ENCODE results near the gene DTX4. TPM values are rescaled to one million over a fixed set of nuclear protein-coding genes. Genes with fewer than 3 reads are reported as not detected.
A peak's percentile ranks its signal among the peaks of the same experiment; 100 is the strongest.

The DTX4 gene
- polyA plus RNA-seq, 1 donor: 43.9 TPM

DNA sequence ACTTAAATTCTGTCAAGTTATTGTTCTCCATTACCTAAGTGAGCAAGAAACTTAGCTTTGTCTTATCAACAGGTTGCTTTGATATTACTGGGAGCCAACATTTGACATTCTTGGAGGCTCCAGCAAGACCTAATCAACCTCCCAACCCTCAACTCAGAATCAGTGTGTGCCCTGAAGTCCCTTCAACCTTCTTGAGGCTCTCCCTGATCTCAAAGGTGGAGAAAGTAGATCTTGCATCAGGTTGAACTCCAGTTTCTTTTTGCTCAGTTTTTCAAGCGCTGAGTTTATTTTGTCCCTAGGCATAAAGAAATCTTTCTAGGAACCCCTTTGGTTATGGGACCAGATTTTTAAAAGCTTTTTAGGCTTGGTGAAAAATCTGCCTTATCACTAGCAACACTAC, 27.8 kb upstream of the DTX4 start:
- DNase-seq: peak in 1 of 2 donors; percentile 41
- Histone ChIP-seq H3K27ac (ENCODE audit: low read length) (peak overlapping the region; percentile 97), H3K36me3 (ENCODE audit: control insufficient read depth, insufficient read depth, low read length) (no peaks in the 10 kb centered on the region), H3K9me3 (ENCODE audit: control insufficient read depth, low read depth, low read length) (no peaks in the 10 kb centered on the region), H3K27me3 (ENCODE audit: control insufficient read depth, insufficient read depth, low read length) (no peaks in the 10 kb centered on the region), H3K4me3 (ENCODE audit: low read length) (peak overlapping the region; percentile 77), H3K4me1 (ENCODE audit: control insufficient read depth, insufficient read depth, low read length) (peaks cover 10% of the 10 kb centered on the region)
- no CpG with 5 or more reads among the region's 1 CpG for WGBS (ENCODE audit: insufficient coverage, low lambda C conversion rate)

DNA sequence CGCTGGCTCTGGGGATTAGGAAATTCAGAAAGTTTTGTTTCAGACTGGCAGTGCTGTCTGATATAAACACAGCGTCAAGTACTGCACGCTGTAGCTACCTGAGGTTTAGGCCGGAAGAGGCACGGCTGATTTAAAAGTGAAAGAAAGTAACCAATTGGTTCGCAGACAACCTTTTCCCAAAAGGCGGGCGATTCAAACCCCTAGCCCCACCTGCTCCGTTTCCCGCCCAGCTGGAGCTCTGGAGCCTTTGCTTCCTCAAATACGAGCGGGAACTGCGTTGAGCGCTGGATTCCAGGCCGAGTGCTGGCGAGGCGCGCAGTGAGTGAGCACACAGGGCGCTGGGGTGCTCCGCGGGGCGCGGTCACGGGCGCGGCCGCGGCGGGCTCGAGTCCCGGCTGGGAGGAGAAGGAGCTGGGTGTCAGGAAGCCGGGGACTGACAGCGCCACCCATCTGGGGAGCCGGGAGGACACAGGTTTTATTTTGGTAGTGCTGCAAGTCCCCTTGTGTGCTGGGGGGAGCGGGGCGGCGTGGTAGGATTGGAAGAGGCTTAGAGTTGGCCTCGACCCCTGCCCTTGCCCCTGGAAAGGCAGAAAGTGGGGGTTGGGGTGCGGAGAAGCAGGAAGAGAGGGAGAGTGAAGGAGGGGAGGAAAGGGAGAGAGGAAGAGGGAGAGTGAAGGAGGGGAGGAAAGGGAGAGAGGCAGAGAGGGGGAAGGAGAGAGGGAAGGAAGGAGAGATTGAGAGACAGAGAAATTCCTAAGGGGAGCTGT, 27.2 kb upstream of the DTX4 start:
- peak overlapping the region; percentile 97 for H3K27ac ChIP-seq (ENCODE audit: low read length)
- no peaks in the 10 kb centered on the region for H3K36me3 ChIP-seq (ENCODE audit: control insufficient read depth, insufficient read depth, low read length)
- DNase-seq: peak; percentile 86 to 90
- WGBS (ENCODE audit: insufficient coverage, low lambda C conversion rate): 29% methylated on average over 1 of the region's 39 CpGs
- H3K4me3 ChIP-seq (ENCODE audit: low read length): peak overlapping the region; percentile 39
- H3K4me1 ChIP-seq (ENCODE audit: control insufficient read depth, insufficient read depth, low read length): peaks cover 10% of the 10 kb centered on the region
- H3K9me3 ChIP-seq (ENCODE audit: control insufficient read depth, low read depth, low read length): no peaks in the 10 kb centered on the region
- no peaks in the 10 kb centered on the region for H3K27me3 ChIP-seq (ENCODE audit: control insufficient read depth, insufficient read depth, low read length)

DNA sequence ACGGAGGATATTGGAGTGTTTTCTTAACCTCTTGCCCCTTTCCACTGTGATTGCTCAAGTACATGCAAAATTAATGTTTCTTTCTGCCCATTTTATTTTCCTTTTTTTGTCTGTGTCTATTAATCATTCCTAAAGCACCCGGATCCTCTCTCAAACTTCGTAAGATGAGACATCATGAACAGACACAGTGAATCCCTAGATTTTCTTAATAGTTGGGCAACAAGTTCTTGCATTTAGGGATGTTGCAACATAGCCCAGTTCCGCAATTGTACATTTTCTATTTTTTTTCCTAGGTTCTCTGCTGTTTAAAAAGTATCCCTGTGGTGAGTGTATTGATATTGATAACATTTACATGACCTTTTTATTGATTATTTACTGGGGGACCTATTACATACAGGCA, 26.4 kb upstream of the DTX4 start:
- Histone ChIP-seq H3K27me3 (ENCODE audit: control insufficient read depth, insufficient read depth, low read length) (no peaks in the 10 kb centered on the region), H3K36me3 (ENCODE audit: control insufficient read depth, insufficient read depth, low read length) (no peaks in the 10 kb centered on the region), H3K9me3 (ENCODE audit: control insufficient read depth, low read depth, low read length) (no peaks in the 10 kb centered on the region), H3K4me3 (ENCODE audit: low read length) (no peak overlapping the region), H3K27ac (ENCODE audit: low read length) (no peak overlapping the region), H3K4me1 (ENCODE audit: control insufficient read depth, insufficient read depth, low read length) (peaks cover 10% of the 10 kb centered on the region)
- 84% methylated on average over 3 of the region's 4 CpGs for WGBS (ENCODE audit: insufficient coverage, low lambda C conversion rate)
- DNase-seq: no peak

DNA sequence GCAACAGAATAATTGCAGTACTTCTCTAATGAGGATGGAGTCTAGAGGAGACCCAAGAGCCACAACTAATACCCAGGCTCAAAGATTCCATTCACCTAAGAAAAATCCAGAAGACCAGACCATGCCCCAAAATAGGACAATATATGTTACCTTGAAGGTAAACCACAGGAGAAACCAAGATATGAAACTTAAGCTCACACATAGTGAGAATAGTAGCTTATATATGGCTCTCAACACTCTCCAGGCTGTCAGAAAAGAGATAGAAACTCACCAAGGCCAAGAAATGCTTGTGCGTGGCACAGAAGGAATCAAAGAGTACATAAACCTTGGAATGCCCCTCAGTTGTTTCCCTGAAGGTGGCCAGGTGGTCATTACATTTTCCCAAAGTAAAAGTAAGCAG, 20.2 kb upstream of the DTX4 start:
- H3K9me3 ChIP-seq (ENCODE audit: control insufficient read depth, low read depth, low read length): no peaks in the 10 kb centered on the region
- WGBS (ENCODE audit: insufficient coverage, low lambda C conversion rate): 100% methylated on average over 1 of the region's 1 CpG
- no peaks in the 10 kb centered on the region for H3K27me3 ChIP-seq (ENCODE audit: control insufficient read depth, insufficient read depth, low read length)
- H3K4me1 ChIP-seq (ENCODE audit: control insufficient read depth, insufficient read depth, low read length): no peaks in the 10 kb centered on the region
- no peak overlapping the region for H3K27ac ChIP-seq (ENCODE audit: low read length)
- DNase-seq: no peak
- H3K36me3 ChIP-seq (ENCODE audit: control insufficient read depth, insufficient read depth, low read length): peaks cover 10% of the 10 kb centered on the region
- no peak overlapping the region for H3K4me3 ChIP-seq (ENCODE audit: low read length)

DNA sequence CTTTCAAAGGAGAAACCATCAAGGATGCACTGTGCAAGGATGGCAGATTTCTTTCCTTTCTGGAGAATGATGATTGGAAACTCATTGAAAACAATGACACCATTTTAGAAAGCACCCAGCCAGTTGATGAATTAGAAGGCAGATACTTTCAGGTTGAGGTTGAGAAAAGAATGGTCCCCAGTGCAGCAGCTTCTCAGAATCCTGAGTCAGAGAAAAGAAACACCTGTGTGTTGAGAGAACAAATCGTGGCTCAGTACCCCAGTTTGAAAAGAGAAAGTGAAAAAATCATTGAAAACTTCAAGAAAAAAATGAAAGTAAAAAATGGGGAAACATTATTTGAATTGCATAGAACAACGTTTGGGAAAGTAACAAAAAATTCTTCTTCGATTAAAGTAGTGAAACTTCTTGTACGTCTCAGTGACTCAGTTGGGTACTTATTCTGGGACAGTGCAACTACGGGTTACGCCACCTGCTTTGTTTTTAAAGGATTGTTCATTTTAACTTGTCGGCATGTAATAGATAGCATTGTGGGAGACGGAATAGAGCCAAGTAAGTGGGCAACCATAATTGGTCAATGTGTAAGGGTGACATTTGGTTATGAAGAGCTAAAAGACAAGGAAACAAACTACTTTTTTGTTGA, 19.5 kb upstream of the DTX4 start:
- Histone ChIP-seq H3K27ac (ENCODE audit: low read length) (no peak overlapping the region), H3K4me3 (ENCODE audit: low read length) (no peak overlapping the region), H3K9me3 (ENCODE audit: control insufficient read depth, low read depth, low read length) (no peaks in the 10 kb centered on the region), H3K27me3 (ENCODE audit: control insufficient read depth, insufficient read depth, low read length) (no peaks in the 10 kb centered on the region), H3K4me1 (ENCODE audit: control insufficient read depth, insufficient read depth, low read length) (no peaks in the 10 kb centered on the region), H3K36me3 (ENCODE audit: control insufficient read depth, insufficient read depth, low read length) (peaks cover 10% of the 10 kb centered on the region)
- DNase-seq: no peak
- WGBS (ENCODE audit: insufficient coverage, low lambda C conversion rate): 94% methylated on average over 6 of the region's 8 CpGs

DNA sequence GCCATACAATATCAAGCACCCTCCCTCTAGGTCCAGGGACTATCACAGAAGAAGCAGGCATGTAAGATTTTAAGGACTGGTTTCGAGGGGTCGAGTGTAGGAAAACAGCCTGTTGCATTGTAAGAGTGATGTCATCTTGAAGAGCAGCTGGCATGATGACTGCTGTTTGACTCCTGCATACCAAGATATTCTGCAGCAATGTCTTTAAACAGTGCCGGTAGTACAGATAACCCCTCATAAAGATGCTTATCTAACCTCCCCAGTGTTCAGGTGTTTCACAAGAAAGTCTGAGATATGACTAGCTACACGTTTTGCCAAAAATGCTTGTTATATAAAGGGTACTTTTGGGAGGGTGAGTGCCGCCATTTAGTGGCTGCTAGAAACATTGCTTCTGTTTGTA, 17.3 kb upstream of the DTX4 start:
- Histone ChIP-seq H3K36me3 (ENCODE audit: control insufficient read depth, insufficient read depth, low read length) (peaks cover 10% of the 10 kb centered on the region), H3K27me3 (ENCODE audit: control insufficient read depth, insufficient read depth, low read length) (no peaks in the 10 kb centered on the region), H3K9me3 (ENCODE audit: control insufficient read depth, low read depth, low read length) (no peaks in the 10 kb centered on the region), H3K4me3 (ENCODE audit: low read length) (no peak overlapping the region), H3K27ac (ENCODE audit: low read length) (no peak overlapping the region), H3K4me1 (ENCODE audit: control insufficient read depth, insufficient read depth, low read length) (no peaks in the 10 kb centered on the region)
- DNase-seq: peak in 1 of 2 donors; percentile 9
- WGBS (ENCODE audit: insufficient coverage, low lambda C conversion rate): 17% methylated on average over 1 of the region's 5 CpGs

DNA sequence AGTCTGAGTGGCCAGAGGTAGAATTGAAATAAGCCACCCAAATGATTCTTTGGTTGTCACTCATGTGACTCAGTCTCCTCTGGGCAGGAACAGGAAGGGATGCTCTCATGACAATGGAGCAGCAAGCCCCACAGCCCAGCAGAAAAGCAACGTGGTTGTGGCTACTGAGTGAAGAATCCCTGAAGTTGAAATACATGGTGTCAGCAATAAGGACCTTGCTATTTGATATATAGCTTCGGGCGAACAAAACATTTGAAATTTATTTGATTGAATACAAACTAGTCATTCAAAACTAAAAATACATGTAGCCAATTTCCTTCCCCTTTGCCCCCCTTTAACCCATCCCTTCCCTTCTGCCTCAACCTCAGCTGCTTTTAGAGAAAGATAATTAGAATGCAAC, 14.5 kb upstream of the DTX4 start:
- Histone ChIP-seq H3K4me1 (ENCODE audit: control insufficient read depth, insufficient read depth, low read length) (no peaks in the 10 kb centered on the region), H3K4me3 (ENCODE audit: low read length) (no peak overlapping the region), H3K27ac (ENCODE audit: low read length) (no peak overlapping the region), H3K9me3 (ENCODE audit: control insufficient read depth, low read depth, low read length) (no peaks in the 10 kb centered on the region), H3K27me3 (ENCODE audit: control insufficient read depth, insufficient read depth, low read length) (no peaks in the 10 kb centered on the region), H3K36me3 (ENCODE audit: control insufficient read depth, insufficient read depth, low read length) (no peaks in the 10 kb centered on the region)
- DNase-seq: no peak
- 92% methylated on average over 2 of the region's 3 CpGs for WGBS (ENCODE audit: insufficient coverage, low lambda C conversion rate)

DNA sequence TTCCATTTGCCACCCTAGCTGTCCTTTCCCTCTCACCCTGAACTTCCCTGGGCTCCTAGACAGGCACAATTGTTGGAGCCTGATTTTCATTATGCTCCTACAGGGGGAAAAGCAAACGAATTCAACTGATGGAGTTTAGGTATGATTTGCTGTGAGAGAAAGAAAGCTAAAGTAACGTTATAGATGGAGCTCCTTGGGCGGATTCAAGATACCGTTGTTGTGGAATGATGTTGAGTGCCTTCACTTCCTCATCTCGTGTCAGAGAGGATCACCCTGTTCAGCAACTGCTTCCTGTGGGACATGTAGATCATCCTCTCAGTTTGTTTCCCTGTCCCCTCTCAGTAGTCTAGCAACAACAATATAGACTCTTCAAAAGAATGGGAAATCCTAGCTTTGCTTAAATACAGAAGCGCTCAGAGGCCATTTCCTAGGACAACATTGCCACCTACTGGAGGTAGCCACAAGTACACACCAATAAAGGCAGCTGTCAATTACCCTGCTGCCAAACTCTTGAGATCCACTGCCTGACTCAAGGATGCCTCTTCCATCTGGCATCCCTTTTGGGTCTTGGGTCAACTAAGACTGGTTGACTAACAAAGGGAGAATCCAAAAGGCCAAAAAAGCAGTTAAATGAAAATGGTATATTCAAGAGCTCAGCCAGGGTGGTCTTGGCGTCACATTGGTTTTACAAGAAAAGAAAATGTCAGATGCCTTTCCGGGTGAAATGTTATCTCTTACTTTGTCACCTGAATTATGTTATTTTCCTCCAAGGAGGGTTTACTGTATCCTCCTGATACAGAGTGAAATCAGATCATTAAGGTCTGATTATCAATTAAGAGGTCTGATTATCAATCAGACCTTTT, 13.5 kb upstream of the DTX4 start:
- no peak overlapping the region for H3K27ac ChIP-seq (ENCODE audit: low read length)
- H3K27me3 ChIP-seq (ENCODE audit: control insufficient read depth, insufficient read depth, low read length): no peaks in the 10 kb centered on the region
- WGBS (ENCODE audit: insufficient coverage, low lambda C conversion rate): 83% methylated on average over 1 of the region's 8 CpGs
- H3K4me3 ChIP-seq (ENCODE audit: low read length): no peak overlapping the region
- no peaks in the 10 kb centered on the region for H3K4me1 ChIP-seq (ENCODE audit: control insufficient read depth, insufficient read depth, low read length)
- peak; percentile 48 to 60 for DNase-seq
- H3K36me3 ChIP-seq (ENCODE audit: control insufficient read depth, insufficient read depth, low read length): no peaks in the 10 kb centered on the region
- H3K9me3 ChIP-seq (ENCODE audit: control insufficient read depth, low read depth, low read length): no peaks in the 10 kb centered on the region

DNA sequence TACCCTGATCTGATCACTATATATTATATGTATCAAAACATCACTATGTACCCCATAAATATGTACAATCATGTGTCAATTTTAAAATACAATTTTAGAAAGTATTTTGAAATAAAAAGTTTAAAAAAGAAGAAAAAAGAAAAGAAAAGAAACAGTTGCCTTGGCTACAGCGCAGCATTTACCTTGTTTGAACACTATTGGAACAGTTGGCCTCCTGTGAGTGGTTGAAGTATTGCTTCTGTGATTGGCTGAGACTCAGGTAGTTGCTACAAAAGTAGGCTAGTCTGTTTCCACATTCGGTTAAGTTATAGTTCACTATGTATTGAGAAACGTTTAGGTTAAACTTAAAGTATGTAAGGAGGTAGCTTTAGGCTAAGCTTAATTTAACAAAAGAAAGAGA, 7.9 kb upstream of the DTX4 start:
- no peak for DNase-seq
- Histone ChIP-seq H3K27ac (ENCODE audit: low read length) (no peak overlapping the region), H3K36me3 (ENCODE audit: control insufficient read depth, insufficient read depth, low read length) (no peaks in the 10 kb centered on the region), H3K4me1 (ENCODE audit: control insufficient read depth, insufficient read depth, low read length) (no peaks in the 10 kb centered on the region), H3K9me3 (ENCODE audit: control insufficient read depth, low read depth, low read length) (no peaks in the 10 kb centered on the region), H3K27me3 (ENCODE audit: control insufficient read depth, insufficient read depth, low read length) (no peaks in the 10 kb centered on the region), H3K4me3 (ENCODE audit: low read length) (no peak overlapping the region)
- WGBS (ENCODE audit: insufficient coverage, low lambda C conversion rate): 40% methylated on average over 1 of the region's 3 CpGs

DNA sequence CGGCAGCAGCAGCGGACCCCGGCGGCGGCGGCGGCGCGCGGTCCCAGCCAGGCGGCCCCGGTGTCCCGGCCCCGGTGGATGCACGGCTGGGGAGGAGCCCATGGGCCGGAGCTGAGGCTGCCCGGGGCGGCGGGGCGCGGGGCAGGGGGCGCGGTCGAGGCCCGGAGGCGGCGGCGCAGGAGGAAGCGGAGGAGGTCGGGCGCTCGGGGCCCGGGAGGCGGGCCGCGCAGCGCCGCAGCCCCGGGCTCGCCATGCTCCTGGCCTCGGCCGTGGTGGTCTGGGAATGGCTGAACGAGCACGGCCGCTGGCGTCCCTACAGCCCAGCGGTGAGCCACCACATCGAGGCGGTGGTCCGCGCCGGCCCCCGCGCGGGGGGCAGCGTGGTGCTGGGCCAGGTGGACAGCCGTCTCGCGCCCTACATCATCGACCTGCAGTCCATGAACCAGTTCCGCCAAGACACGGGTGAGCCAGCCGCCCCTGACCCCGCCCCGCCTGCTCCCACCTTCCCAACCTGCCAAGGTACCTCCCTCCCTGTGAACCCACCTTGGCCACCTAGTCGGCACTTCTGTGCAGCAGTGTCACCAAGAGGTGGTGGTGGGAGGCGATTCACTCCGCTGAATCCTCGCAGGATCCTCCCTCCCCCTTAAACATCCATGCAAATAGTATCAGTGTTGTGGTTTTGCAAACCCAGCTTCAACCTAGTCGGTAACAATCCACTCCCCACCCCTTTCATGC, 580 bp downstream of the DTX4 start:
- H3K4me3 ChIP-seq (ENCODE audit: low read length): peak overlapping the region; percentile 76

More for the DNA sequence above, 580 bp downstream of the DTX4 start:
- Histone ChIP-seq H3K27me3 (ENCODE audit: control insufficient read depth, insufficient read depth, low read length) (no peaks in the 10 kb centered on the region), H3K4me1 (ENCODE audit: control insufficient read depth, insufficient read depth, low read length) (peaks cover 28% of the 10 kb centered on the region), H3K27ac (ENCODE audit: low read length) (peak overlapping the region; percentile 98), H3K36me3 (ENCODE audit: control insufficient read depth, insufficient read depth, low read length) (peaks cover 10% of the 10 kb centered on the region), H3K9me3 (ENCODE audit: control insufficient read depth, low read depth, low read length) (no peaks in the 10 kb centered on the region)
- WGBS (ENCODE audit: insufficient coverage, low lambda C conversion rate): no CpG with 5 or more reads among the region's 70 CpGs
- DNase-seq: peak; percentile 47 to 69
